Measurements from ENCODE around the gene FUT3. TPM values are rescaled to one million over a fixed set of nuclear protein-coding genes. Genes with fewer than 3 reads are reported as not detected.

Gene FUT3
- total and polyA plus RNA-seq, 9 of the 15 experiments (the other 6 are each of a cell fraction or from before 2014, with no cell fraction given), result 0.09 TPM; not detected in 8

GRCh38 chr19:5803752-5804515, 47.3 kb downstream of the FUT3 start (continued):
- TF ChIP-seq ZMIZ1 (IDR thresholded peaks at IDR 0.05; ENCODE audit: low read depth in 2 of 2, low read length in 2 of 2), result no peak
- TF ChIP-seq NUFIP1 (IDR thresholded peaks at IDR 0.05; ENCODE audit: partially characterized antibody), result no peak
- TF ChIP-seq SRSF1 (IDR thresholded peaks at IDR 0.05; ENCODE audit: low read depth, low read length), result no peak
- peak; percentile 33; the same call in 1 of the 2 replicates for TF ChIP-seq HCFC1 (IDR thresholded peaks at IDR 0.05; ENCODE audit: low read depth, low read length)
- TF ChIP-seq CBX3 (IDR thresholded peaks at IDR 0.05; ENCODE audit: borderline replicate concordance in 1 of 2, low read length in 2 of 2), result no peak
- TF ChIP-seq ELK1 (CRISPR knock-in tag; IDR thresholded peaks at IDR 0.05), result no peak
- TF ChIP-seq ZNF507 (tag; conservative IDR thresholded peaks at IDR 0.05), result no peak
- no peak; the same call in 1 of the 2 replicates for TF ChIP-seq XRCC3 (IDR thresholded peaks at IDR 0.05)
- peak; percentile 99 for TF ChIP-seq ZNF511 (CRISPR knock-in tag; IDR thresholded peaks at IDR 0.05)
- TF ChIP-seq ZNF395 (CRISPR knock-in tag; IDR thresholded peaks at IDR 0.05), result no peak
- TF ChIP-seq CXXC5 (CRISPR knock-in tag; IDR thresholded peaks at IDR 0.05), result peak; percentile 88
- no peak for TF ChIP-seq ZFPM2 (CRISPR knock-in tag; IDR thresholded peaks at IDR 0.05)
- TF ChIP-seq FUS (optimal IDR thresholded peaks at IDR 0.05; ENCODE audit: low read depth, low read length), result peak; percentile 47
- TF ChIP-seq ZNF133 (CRISPR knock-in tag; IDR thresholded peaks at IDR 0.05), result no peak
- no peak for TF ChIP-seq KLF10 (CRISPR knock-in tag; IDR thresholded peaks at IDR 0.05)

Data from K562 (cell line).